ENCODE results near the gene BST1. TPM values are rescaled to one million over a fixed set of nuclear protein-coding genes. Genes with fewer than 3 reads are reported as not detected.

The BST1 gene
- total and polyA plus RNA-seq, 10 of the 15 experiments (the other 5 are each of a cell fraction or from before 2014, with no cell fraction given), result 0.04 to 0.42 (median 0.11) TPM; not detected in 1

GRCh38 chr4:15736514-15737050, 33.7 kb downstream of the BST1 start:
- DNase-seq (ENCODE audit: low read depth, low spot score), result no peak
- ChIA-PET POLR2A (interaction anchor here (0.5 kb wide), 1 partner anchor 10 kb away, joined by 4 read pairs; no protein-coding TSS in a partner anchor), RAD21 (ENCODE audit: unreplicated experiment) (interaction anchor here (1.0 to 3.5 kb wide), 6 partner anchors 20 to 220 kb away, joined by 4 to 16 read pairs (median 5); no protein-coding TSS in a partner anchor), CTCF (interaction anchor here (0.7 to 3.6 kb wide), 11 partner anchors 11 to 257 kb away, joined by 3 to 33 read pairs (median 6); no protein-coding TSS in a partner anchor), SMC1A (ENCODE audit: uncharacterized antibody, unreplicated experiment) (interaction anchor here (0.7 to 3.2 kb wide), 4 partner anchors 11 to 147 kb away, joined by 3 to 17 read pairs (median 4); no protein-coding TSS in a partner anchor)
- ATAC-seq, result no peak
- intact Hi-C loops (cut with micrococcal nuclease; ENCODE audit: unreplicated experiment), result no loop called here
- no peak overlapping the region for H3K9ac ChIP-seq (ENCODE audit: control insufficient read depth, insufficient read depth, low read length)
- H4K20me1 ChIP-seq (ENCODE audit: control insufficient read depth, insufficient read depth), result no peaks in the 10 kb centered on the region
- no peak overlapping the region for H3K27ac ChIP-seq (ENCODE audit: control insufficient read depth, insufficient read depth)
- H3K36me3 ChIP-seq (ENCODE audit: control insufficient read depth in 2 of 2, insufficient read depth in 2 of 2, low read length in 1 of 2), result no peaks in the 10 kb centered on the region
- H3K4me1 ChIP-seq (ENCODE audit: control insufficient read depth, insufficient read depth, low read length), result no peaks in the 10 kb centered on the region
- in situ Hi-C loops (cut with MboI), result no loop called here
- 43% methylated on average over 4 of the region's 4 CpGs for WGBS (ENCODE audit: insufficient coverage, insufficient replicate concordance, low lambda C conversion rate, missing lambda C conversion rate)
- no peak overlapping the region for H3K4me3 ChIP-seq
- H3K79me2 ChIP-seq (ENCODE audit: control insufficient read depth, insufficient read depth, low read length), result no peaks in the 10 kb centered on the region
- H2AFZ ChIP-seq (ENCODE audit: control insufficient read depth, low read depth, low read length), result no peak overlapping the region
- no peaks in the 10 kb centered on the region; a peak in 1 of 4 replicates for H3K27me3 ChIP-seq (replicated peaks in 1 of 2; ENCODE audit: control insufficient read depth in 2 of 2, insufficient read depth in 2 of 2, low read length in 1 of 2)
- no peak overlapping the region for H3K4me2 ChIP-seq (ENCODE audit: control insufficient read depth, insufficient read depth)
- no peak for FAIRE-seq
- TF ChIP-seq BMI1 (IDR thresholded peaks at IDR 0.05; ENCODE audit: borderline replicate concordance), result no peak
- peak; percentile 44; the same call in 1 of the 2 replicates for TF ChIP-seq SPI1 (IDR thresholded peaks at IDR 0.05; ENCODE audit: borderline replicate concordance, insufficient read depth, low read depth, low read length)
- BruUV-seq (replicated peaks), result no TSS peak
- H3K9me3 ChIP-seq (replicated peaks; ENCODE audit: control insufficient read depth, insufficient read depth, low read length), result no peaks in the 10 kb centered on the region; the same call in 2 of the 3 replicates

GRCh38 chr4:15737255-15737654, 34.4 kb downstream of the BST1 start:
- H3K79me2 ChIP-seq (ENCODE audit: control insufficient read depth, insufficient read depth, low read length), result no peaks in the 10 kb centered on the region
- no peaks in the 10 kb centered on the region for H4K20me1 ChIP-seq (ENCODE audit: control insufficient read depth, insufficient read depth)
- no peak overlapping the region for H3K4me3 ChIP-seq
- 0% methylated on average over 3 of the region's 3 CpGs for WGBS (ENCODE audit: insufficient coverage, insufficient replicate concordance, low lambda C conversion rate, missing lambda C conversion rate)
- no TSS peak for BruUV-seq (replicated peaks)
- H3K4me1 ChIP-seq (ENCODE audit: control insufficient read depth, insufficient read depth, low read length), result no peaks in the 10 kb centered on the region
- no peak overlapping the region for H3K9ac ChIP-seq (ENCODE audit: control insufficient read depth, insufficient read depth, low read length)
- no peak overlapping the region for H3K27ac ChIP-seq (ENCODE audit: control insufficient read depth, insufficient read depth)
- H3K36me3 ChIP-seq (ENCODE audit: control insufficient read depth in 2 of 2, insufficient read depth in 2 of 2, low read length in 1 of 2), result no peaks in the 10 kb centered on the region
- POLR2A ChIA-PET, result interaction anchor here (0.5 to 0.8 kb wide), 2 partner anchors 10 to 40 kb away, joined by 3 to 4 read pairs; no protein-coding TSS in a partner anchor
- in situ Hi-C loops (cut with MboI), result no loop called here
- ATAC-seq (0 out of 3 replicates have a peak, but pooled peaks have one; percentile 31), FAIRE-seq (no peak), DNase-seq (ENCODE audit: low read depth, low spot score) (no peak)
- SMC1A ChIA-PET (ENCODE audit: uncharacterized antibody, unreplicated experiment), result interaction anchor here (0.7 to 3.2 kb wide), 6 partner anchors 10 to 146 kb away, joined by 3 to 17 read pairs (median 4); partner anchors contain the start of gene CD38
- RAD21 ChIA-PET (ENCODE audit: unreplicated experiment), result interaction anchor here (1.0 to 3.5 kb wide), 6 partner anchors 20 to 219 kb away, joined by 4 to 16 read pairs (median 5); no protein-coding TSS in a partner anchor
- no peaks in the 10 kb centered on the region; a peak in 1 of 4 replicates for H3K27me3 ChIP-seq (replicated peaks in 1 of 2; ENCODE audit: control insufficient read depth in 2 of 2, insufficient read depth in 2 of 2, low read length in 1 of 2)
- H2AFZ ChIP-seq (ENCODE audit: control insufficient read depth, low read depth, low read length), result no peak overlapping the region
- CTCF ChIA-PET, result interaction anchor here (0.7 to 3.6 kb wide), 13 partner anchors 11 to 261 kb away, joined by 3 to 33 read pairs (median 6); no protein-coding TSS in a partner anchor
- H3K4me2 ChIP-seq (ENCODE audit: control insufficient read depth, insufficient read depth), result no peak overlapping the region
- H3K9me3 ChIP-seq (replicated peaks; ENCODE audit: control insufficient read depth, insufficient read depth, low read length), result no peaks in the 10 kb centered on the region; the same call in 2 of the 3 replicates
- TF ChIP-seq CTCF (IDR thresholded peaks at IDR 0.05 in 2 of 3, conservative IDR thresholded peaks at IDR 0.05 in 1 of 3; ENCODE audit: control insufficient read depth in 2 of 3, extremely low read depth in 1 of 3, insufficient read depth in 1 of 3, low read depth in 3 of 3, low read length in 3 of 3), result peak in 2 of 3 experiments; percentile 15 to 32; a peak in 2 of 6 replicates
- no peak for TF ChIP-seq SMAD5 (IDR thresholded peaks at IDR 0.05; ENCODE audit: low read depth)
- no peak for TF ChIP-seq EP300 (IDR thresholded peaks at IDR 0.05; ENCODE audit: borderline replicate concordance in 1 of 2, control insufficient read depth in 1 of 2, low read depth in 2 of 2, low read length in 2 of 2)
- no peak for TF ChIP-seq RELA (IDR thresholded peaks at IDR 0.05; ENCODE audit: borderline replicate concordance, partially characterized antibody)
- intact Hi-C loops (cut with micrococcal nuclease; ENCODE audit: unreplicated experiment), result no loop called here
